G401 (cell line): ENCODE data around the gene CLEC4A. TPM values are rescaled to one million over a fixed set of nuclear protein-coding genes. Genes with fewer than 3 reads are reported as not detected.
"Not testable (repeated sequence)": the region's sequence is repeated elsewhere in the genome, so short reads cannot be mapped to it uniquely, and the experiment has no call there.

Experiments
- DNase-seq: peaks from one replicate; pipeline ENCODE4 v3.0.0-alpha.2; 2015; ENCODE audit warnings: low spot score
- in situ Hi-C: cut with HindIII; loops from 2 replicates; pipeline ENCODE4 v1.10.0; 2016; ENCODE audit warnings: low sequenced_read_pairs, mixed read lengths
- total RNA-seq: library from RNA; depleted of rRNA; stranded (reverse); fragments of >200 nt; shearing (Covaris generic); gene quantifications from 2 replicates; pipeline ENCODE4 v1.2.3, GENCODE V29; 2014

The CLEC4A gene
- total RNA-seq, 1 experiment from 2014 or later = not detected

GRCh38 chr12:8120072-8120713 lies 3.2 kb upstream of the CLEC4A start:
- in situ Hi-C loops = no loop called here
- DNase-seq = no peak

GRCh38 chr12:8127138-8127537 lies 3.7 kb downstream of the CLEC4A start:
- no peak for DNase-seq
- in situ Hi-C loops = no loop called here

- DNase-seq = peak; percentile 22
- in situ Hi-C loops = not testable (repeated sequence)
These were observed 10.4 kb downstream of the CLEC4A start for GRCh38 chr12:8133636-8134397.

GRCh38 chr12:8134398-8134930 lies 11.0 kb downstream of the CLEC4A start:
- DNase-seq = not testable (repeated sequence)

GRCh38 chr12:8141647-8142046 lies 18.2 kb downstream of the CLEC4A start:
- in situ Hi-C loops, DNase-seq: not testable (repeated sequence)

More at GRCh38 chr12:8134398-8134930, 11.0 kb downstream of the CLEC4A start:
- in situ Hi-C loops = not testable (repeated sequence)

- in situ Hi-C loops = no loop called here
- no peak for DNase-seq
These were observed 19.8 kb downstream of the CLEC4A start for GRCh38 chr12:8143261-8143660.

GRCh38 chr12:8145754-8146441 lies 22.5 kb downstream of the CLEC4A start:
- in situ Hi-C loops = no loop called here
- DNase-seq = peak; percentile 72

GRCh38 chr12:8146442-8146771 lies 23.0 kb downstream of the CLEC4A start:
- in situ Hi-C loops = no loop called here
- DNase-seq = no peak

GRCh38 chr12:8154526-8154925 lies 31.1 kb downstream of the CLEC4A start:
- in situ Hi-C loops = no loop called here
- no peak for DNase-seq

- no peak for DNase-seq
- in situ Hi-C loops = no loop called here
These were observed 33.0 kb downstream of the CLEC4A start for GRCh38 chr12:8156416-8156815.

- in situ Hi-C loops = no loop called here
These were observed 33.4 kb downstream of the CLEC4A start, which contains the start of gene ZNF705A for GRCh38 chr12:8156845-8157244. Gene ZNF705A, plus strand, starts transcription at chr12:8157015. Its CDS starts 15,611 bp downstream, at chr12:8172626.

GRCh38 chr12:8157484-8158198 lies 34.2 kb downstream of the CLEC4A start:
- DNase-seq = no peak
- in situ Hi-C loops = no loop called here

More at GRCh38 chr12:8156845-8157244, 33.4 kb downstream of the CLEC4A start, which contains the start of gene ZNF705A:
- DNase-seq = no peak

- in situ Hi-C loops, DNase-seq: not testable (repeated sequence)
These were observed 49.5 kb downstream of the CLEC4A start for GRCh38 chr12:8172911-8173310.

- peak; percentile 56 for DNase-seq
- in situ Hi-C loops = not testable (repeated sequence)
These were observed 56.7 kb downstream of the CLEC4A start for GRCh38 chr12:8179989-8180585.

GRCh38 chr12:8181271-8181670 lies 57.9 kb downstream of the CLEC4A start:
- peak; percentile 54 for DNase-seq
- in situ Hi-C loops = not testable (repeated sequence)

- DNase-seq, in situ Hi-C loops: not testable (repeated sequence)
These were observed 59.5 kb downstream of the CLEC4A start for GRCh38 chr12:8182923-8183322.

- in situ Hi-C loops = not testable (repeated sequence)
These were observed 59.9 kb downstream of the CLEC4A start for GRCh38 chr12:8183346-8183745.

GRCh38 chr12:8184206-8184605 lies 60.8 kb downstream of the CLEC4A start:
- in situ Hi-C loops, DNase-seq: not testable (repeated sequence)

More at GRCh38 chr12:8183346-8183745, 59.9 kb downstream of the CLEC4A start:
- DNase-seq = not testable (repeated sequence)

GRCh38 chr12:8188088-8188487 lies 64.7 kb downstream of the CLEC4A start:
- in situ Hi-C loops, DNase-seq: not testable (repeated sequence)
